Panc1 (cell line): ENCODE measurements around the gene F11R.

Source experiments
- CTCF ChIP-seq: fragments of 450-650 bp; IDR thresholded peaks from 2 replicates; pipeline ENCODE4 v1.5.1; 2017; ENCODE audit warnings: mild to moderate bottlenecking
- POLR2AphosphoS5 ChIP-seq: IDR thresholded peaks from 2 replicates; pipeline ENCODE4 v1.6.1; 2012; ENCODE audit warnings: mild to moderate bottlenecking, low read depth, low read length, moderate library complexity

DNA sequence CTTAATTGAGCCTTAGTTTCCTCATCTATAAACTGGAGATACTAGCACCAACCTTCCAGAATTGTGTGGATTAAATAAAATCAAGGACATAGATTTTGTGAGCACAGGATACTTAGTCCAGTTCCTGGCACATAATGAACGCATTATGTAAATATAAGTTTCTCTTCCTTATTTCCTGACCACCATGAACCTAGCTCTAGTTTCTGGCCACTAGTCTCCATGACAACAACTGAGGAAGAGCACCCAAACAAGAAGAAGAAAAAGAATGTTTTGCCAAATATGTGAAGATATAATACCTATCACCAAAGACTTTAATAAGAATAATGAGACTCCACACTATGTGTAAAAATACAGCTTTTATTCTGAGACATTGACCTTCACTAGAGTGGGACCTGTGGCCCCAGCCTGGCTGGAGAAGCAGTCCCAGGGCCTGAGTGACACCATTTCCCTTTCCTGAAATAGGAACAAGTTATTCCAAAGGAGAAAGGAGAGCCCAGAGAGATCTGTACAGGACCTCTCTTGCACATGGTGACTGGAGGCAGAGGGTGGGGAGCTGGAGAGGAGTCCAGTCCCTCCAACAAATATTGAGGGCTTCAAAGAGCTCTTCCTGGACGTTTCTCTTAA lies 25.8 kb upstream of the F11R start:
- no peak for TF ChIP-seq CTCF
- TF ChIP-seq POLR2AphosphoS5 = no peak
